Measurements from ENCODE around the gene PLA2G15. TPM values are rescaled to one million over a fixed set of nuclear protein-coding genes. Genes with fewer than 3 reads are reported as not detected.
A peak's percentile ranks its signal among the peaks of the same experiment; 100 is the strongest.
"Not testable (repeated sequence)": the region's sequence is repeated elsewhere in the genome, so short reads cannot be mapped to it uniquely, and the experiment has no call there.

The PLA2G15 gene
- total RNA-seq, 1 donor from 2014 or later = 29.6 TPM

GRCh38 chr16:68285683-68286082 is 40.5 kb downstream of the PLA2G15 start:
- H3K27me3 Mint-ChIP-seq (ENCODE audit: low read depth) = no peaks in the 10 kb centered on the region
- DNase-seq (ENCODE audit: low spot score) = no peak
- H3K4me1 Mint-ChIP-seq (ENCODE audit: low read depth) = peaks cover 40% of the 10 kb centered on the region
- no peak overlapping the region for H3K4me3 Mint-ChIP-seq (ENCODE audit: unreplicated experiment)
- peaks cover 19% of the 10 kb centered on the region for H3K36me3 Mint-ChIP-seq (ENCODE audit: low read depth)
- no peaks in the 10 kb centered on the region for H3K9me3 Mint-ChIP-seq (ENCODE audit: low read depth)
- no peak overlapping the region for H3K27ac Mint-ChIP-seq (ENCODE audit: unreplicated experiment)
- no peak for TF ChIP-seq CTCF (IDR thresholded peaks at IDR 0.05)

GRCh38 chr16:68286153-68287074 is 41.2 kb downstream of the PLA2G15 start:
- Mint-ChIP-seq H3K4me1 (ENCODE audit: low read depth) (peaks cover 40% of the 10 kb centered on the region), H3K27me3 (ENCODE audit: low read depth) (no peaks in the 10 kb centered on the region), H3K4me3 (ENCODE audit: unreplicated experiment) (no peak overlapping the region), H3K9me3 (ENCODE audit: low read depth) (no peaks in the 10 kb centered on the region), H3K36me3 (ENCODE audit: low read depth) (peaks cover 24% of the 10 kb centered on the region), H3K27ac (ENCODE audit: unreplicated experiment) (peak overlapping the region; percentile 14)
- no peak for TF ChIP-seq CTCF (IDR thresholded peaks at IDR 0.05)
- no peak for DNase-seq (ENCODE audit: low spot score)

- DNase-seq (ENCODE audit: low spot score) = no peak
- no peak for TF ChIP-seq CTCF (IDR thresholded peaks at IDR 0.05)
- H3K27ac Mint-ChIP-seq (ENCODE audit: unreplicated experiment) = peak overlapping the region; percentile 72
- H3K9me3 Mint-ChIP-seq (ENCODE audit: low read depth) = no peaks in the 10 kb centered on the region
- no peak overlapping the region for H3K4me3 Mint-ChIP-seq (ENCODE audit: unreplicated experiment)
- H3K4me1 Mint-ChIP-seq (ENCODE audit: low read depth) = peaks cover 40% of the 10 kb centered on the region
- no peaks in the 10 kb centered on the region for H3K27me3 Mint-ChIP-seq (ENCODE audit: low read depth)
- H3K36me3 Mint-ChIP-seq (ENCODE audit: low read depth) = peaks cover 23% of the 10 kb centered on the region
Measured at GRCh38 chr16:68287276-68288251, 42.4 kb downstream of the PLA2G15 start.

- peak overlapping the region; percentile 72 for H3K27ac Mint-ChIP-seq (ENCODE audit: unreplicated experiment)
- TF ChIP-seq CTCF (IDR thresholded peaks at IDR 0.05) = no peak
- H3K9me3 Mint-ChIP-seq (ENCODE audit: low read depth) = no peaks in the 10 kb centered on the region
- no peak overlapping the region for H3K4me3 Mint-ChIP-seq (ENCODE audit: unreplicated experiment)
- H3K27me3 Mint-ChIP-seq (ENCODE audit: low read depth) = no peaks in the 10 kb centered on the region
- peaks cover 40% of the 10 kb centered on the region for H3K4me1 Mint-ChIP-seq (ENCODE audit: low read depth)
- no peak for DNase-seq (ENCODE audit: low spot score)
- peaks cover 26% of the 10 kb centered on the region for H3K36me3 Mint-ChIP-seq (ENCODE audit: low read depth)
Measured at GRCh38 chr16:68288252-68288650, 43.1 kb downstream of the PLA2G15 start.

GRCh38 chr16:68288796-68289195 is 43.6 kb downstream of the PLA2G15 start:
- H3K4me1 Mint-ChIP-seq (ENCODE audit: low read depth) = peaks cover 40% of the 10 kb centered on the region
- not testable (repeated sequence) for H3K4me3 Mint-ChIP-seq (ENCODE audit: unreplicated experiment); H3K27me3 Mint-ChIP-seq (ENCODE audit: low read depth); DNase-seq (ENCODE audit: low spot score); H3K27ac Mint-ChIP-seq (ENCODE audit: unreplicated experiment); H3K9me3 Mint-ChIP-seq (ENCODE audit: low read depth)
- H3K36me3 Mint-ChIP-seq (ENCODE audit: low read depth) = peaks cover 27% of the 10 kb centered on the region

All from chondrocyte (in vitro differentiated cells).